Right lobe of liver (tissue), 6 donors: ENCODE data around the gene RBM4. TPM values are rescaled to one million over a fixed set of nuclear protein-coding genes. Genes with fewer than 3 reads are reported as not detected.

Experiments used
- ATAC-seq, 4 donors: fragments of 200-7000 bp; cut with Tn5 transposase; one replicate each; pipeline ENCODE4 v1.9.1; 2020; ENCODE audit warnings: mild to moderate bottlenecking in 4 of 4, moderate library complexity in 4 of 4
- DNase-seq, 3 donors: peaks; one replicate each; pipeline ENCODE4 v3.0.0-alpha.2; 2020
- H3K27ac ChIP-seq, 3 donors: fragments of 200-600 bp; one replicate each; pipeline ENCODE4 v1.8.0; 2022
- H3K27me3 ChIP-seq, 2 donors: fragments of 200-600 bp; one replicate each; pipeline ENCODE4 v1.8.0; 2022
- H3K36me3 ChIP-seq, 4 donors: fragments of 200-600 bp; sonication (generic) in 1 of 4; one replicate each; pipeline versions ENCODE4 v1.5.1 to v1.8.0; 2017 to 2022; ENCODE audit warnings: control low read depth in 1 of 4
- H3K4me1 ChIP-seq, 4 donors: fragments of 200-600 bp; sonication (generic) in 1 of 4; one replicate each; pipeline versions ENCODE4 v1.5.1 to v1.8.0; 2017 to 2022; ENCODE audit warnings: control low read depth in 1 of 4
- H3K4me3 ChIP-seq, 3 donors: fragments of 200-600 bp; one replicate each; pipeline ENCODE4 v1.8.0; 2022
- H3K9me3 ChIP-seq, 4 donors: fragments of 200-600 bp; sonication (generic) in 1 of 4; one replicate each; pipeline versions ENCODE4 v1.5.1 to v1.8.0; 2017 to 2022; ENCODE audit warnings: control low read depth in 1 of 4
- POLR2A ChIP-seq: fragments of 450-650 bp; IDR thresholded peaks from one replicate; pipeline ENCODE4 v1.6.1; 2017; ENCODE audit warnings: antibody characterized with exemption, mild to moderate bottlenecking
- WGBS: methylation state at CpG from one replicate; pipeline ENCODE4 v1.1.6; 2018; ENCODE audit warnings: low coverage, low lambda C conversion rate; ENCODE audit not compliant: insufficient coverage; ENCODE audit errors: missing lambda C conversion rate; 5-methylcytosine and 5-hydroxymethylcytosine counted together
- intact Hi-C, 2 donors: fragments of 100-400 bp; cut with DNase I; formaldehyde crosslinking; loops; one replicate each; pipeline versions ENCODE4 v1.11.2 to v1.14.1; 2022
- total RNA-seq, 6 experiments: library from RNA; depleted of rRNA in 2 of 6; stranded (reverse); fragments of >200 nt in 2 of 6; fragmentation: NEBNext Ultra II Directional in 3 of 6; extraction: Animal tissue kit (Norgen Biotek cat#: 25700) in 3 of 6; gene quantifications; one replicate each; pipeline versions ENCODE4 v1.1.0 to v1.2.4, GENCODE V29; 2016 to 2023
- TF ChIP-seq, protein P1 (sequence below), 4 donors: fragments of 200-600 bp in 3 of 4; fragments of 450-650 bp in 1 of 4; IDR thresholded peaks; one replicate each; pipeline versions ENCODE4 v1.5.1 to v1.8.0; 2016 to 2022; ENCODE audit warnings: antibody characterized with exemption in 4 of 4, mild to moderate bottlenecking in 2 of 4
- donor health status: DM: no; HTN: yes; CAD: no.
- donor health status: DM: no; HTN: no; CAD: no.
- donor health status: DM: no; HTN: no; CAD: no.
- donor health status: DM: no; HTN: yes; CAD: no.
- donor health status: DM: no; HTN: yes; CAD: no.

The RBM4 gene
- total RNA-seq, 6 experiments from 2014 or later: 40.3 to 57.0 (median 48.4) TPM

DNA sequence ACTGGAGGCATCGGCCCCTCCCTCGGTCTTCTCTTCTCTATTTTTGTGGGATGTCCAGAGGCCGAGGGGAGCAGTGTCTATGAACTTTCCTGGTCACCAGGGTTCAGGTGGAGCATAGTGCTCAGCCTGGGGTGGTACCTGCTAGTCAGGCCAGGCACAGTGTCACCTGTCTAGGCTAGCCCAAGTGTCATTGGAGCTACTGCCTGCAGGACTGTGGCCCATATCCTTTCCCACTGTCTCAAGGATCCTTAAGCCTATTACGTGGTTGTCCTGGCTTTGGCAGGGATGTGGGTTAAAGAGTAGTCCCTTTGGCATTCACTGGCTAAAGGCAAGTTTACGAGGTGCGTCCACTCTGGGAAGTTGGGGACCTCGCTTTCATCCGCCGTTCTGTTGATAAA, 12.8 kb upstream of the RBM4 start:
- Histone ChIP-seq H3K36me3 (peaks cover 12 to 65% (median 39%) of the 10 kb centered on the region in 4 donors), H3K4me1 (peaks cover 0 to 27% (median 9%) of the 10 kb centered on the region in 4 donors), H3K4me3 (no peak overlapping the region), H3K9me3 (no peaks in the 10 kb centered on the region), H3K27ac (no peak overlapping the region), H3K27me3 (no peaks in the 10 kb centered on the region)
- no peak for DNase-seq
- 91% methylated on average over 6 of the region's 9 CpGs for WGBS
- TF ChIP-seq, protein P1, sequence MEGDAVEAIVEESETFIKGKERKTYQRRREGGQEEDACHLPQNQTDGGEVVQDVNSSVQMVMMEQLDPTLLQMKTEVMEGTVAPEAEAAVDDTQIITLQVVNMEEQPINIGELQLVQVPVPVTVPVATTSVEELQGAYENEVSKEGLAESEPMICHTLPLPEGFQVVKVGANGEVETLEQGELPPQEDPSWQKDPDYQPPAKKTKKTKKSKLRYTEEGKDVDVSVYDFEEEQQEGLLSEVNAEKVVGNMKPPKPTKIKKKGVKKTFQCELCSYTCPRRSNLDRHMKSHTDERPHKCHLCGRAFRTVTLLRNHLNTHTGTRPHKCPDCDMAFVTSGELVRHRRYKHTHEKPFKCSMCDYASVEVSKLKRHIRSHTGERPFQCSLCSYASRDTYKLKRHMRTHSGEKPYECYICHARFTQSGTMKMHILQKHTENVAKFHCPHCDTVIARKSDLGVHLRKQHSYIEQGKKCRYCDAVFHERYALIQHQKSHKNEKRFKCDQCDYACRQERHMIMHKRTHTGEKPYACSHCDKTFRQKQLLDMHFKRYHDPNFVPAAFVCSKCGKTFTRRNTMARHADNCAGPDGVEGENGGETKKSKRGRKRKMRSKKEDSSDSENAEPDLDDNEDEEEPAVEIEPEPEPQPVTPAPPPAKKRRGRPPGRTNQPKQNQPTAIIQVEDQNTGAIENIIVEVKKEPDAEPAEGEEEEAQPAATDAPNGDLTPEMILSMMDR (IDR thresholded peaks at IDR 0.05): no peak
- TF ChIP-seq POLR2A: no peak
- peak in 1 of 4 donors; percentile 5 for ATAC-seq
- intact Hi-C loops: no loop called here

DNA sequence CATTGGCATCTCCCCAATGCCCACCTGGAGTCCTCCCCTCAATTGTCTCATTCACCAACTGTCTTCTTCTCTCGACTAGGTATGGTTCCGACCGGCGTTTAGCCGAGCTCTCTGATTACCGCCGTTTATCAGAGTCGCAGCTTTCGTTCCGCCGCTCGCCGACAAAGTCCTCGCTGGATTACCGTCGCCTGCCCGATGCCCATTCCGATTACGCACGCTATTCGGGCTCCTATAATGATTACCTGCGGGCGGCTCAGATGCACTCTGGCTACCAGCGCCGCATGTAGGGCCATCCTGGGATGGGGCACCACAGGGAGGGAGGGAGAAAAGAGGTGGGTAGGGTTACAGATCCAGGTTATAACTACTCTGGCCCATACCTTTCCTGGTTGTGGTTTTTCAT, 12.1 kb upstream of the RBM4 start:
- no peak overlapping the region for H3K27ac ChIP-seq

DNA sequence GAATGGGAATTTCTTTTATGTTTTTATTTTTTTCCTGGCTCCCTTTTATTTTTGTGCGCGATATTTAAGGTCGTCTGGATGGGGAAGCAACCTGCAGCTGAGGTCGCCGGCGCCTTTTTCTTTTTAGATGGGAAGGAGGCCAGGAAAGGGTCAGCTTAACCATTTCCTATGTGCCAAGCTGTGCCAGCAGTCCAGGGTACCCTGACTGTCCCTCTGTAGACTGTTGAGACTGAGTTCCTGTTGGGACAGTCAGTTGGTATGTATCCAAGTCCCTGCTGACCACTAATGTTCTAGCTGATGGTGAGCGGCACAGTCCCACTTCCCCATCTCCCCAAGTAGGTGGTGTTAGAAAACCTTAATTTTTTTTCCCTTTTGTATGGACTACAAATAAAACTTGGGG, 11.6 kb upstream of the RBM4 start:
- no peak for DNase-seq
- H3K36me3 ChIP-seq: peaks cover 12 to 65% (median 39%) of the 10 kb centered on the region in 4 donors
- H3K4me1 ChIP-seq: peaks cover 0 to 16% (median 3%) of the 10 kb centered on the region in 4 donors
- no peaks in the 10 kb centered on the region for H3K9me3 ChIP-seq
- WGBS: 52% methylated on average over 7 of the region's 7 CpGs
- intact Hi-C loops: no loop called here
- no peaks in the 10 kb centered on the region for H3K27me3 ChIP-seq
- H3K27ac ChIP-seq: no peak overlapping the region
- no peak for TF ChIP-seq POLR2A
- TF ChIP-seq, protein P1 (IDR thresholded peaks at IDR 0.05): no peak
- H3K4me3 ChIP-seq: no peak overlapping the region
- peak in 2 of 4 donors; percentile 27 to 35 for ATAC-seq

More for the DNA sequence above, 12.1 kb upstream of the RBM4 start:
- WGBS: 94% methylated on average over 9 of the region's 25 CpGs
- intact Hi-C loops: no loop called here
- DNase-seq (no peak), ATAC-seq (no peak)
- TF ChIP-seq, protein P1 (IDR thresholded peaks at IDR 0.05): no peak
- no peak for TF ChIP-seq POLR2A
- Histone ChIP-seq H3K36me3 (peaks cover 12 to 65% (median 39%) of the 10 kb centered on the region in 4 donors), H3K4me1 (peaks cover 0 to 20% (median 6%) of the 10 kb centered on the region in 4 donors), H3K27me3 (no peaks in the 10 kb centered on the region), H3K4me3 (no peak overlapping the region), H3K9me3 (no peaks in the 10 kb centered on the region)

DNA sequence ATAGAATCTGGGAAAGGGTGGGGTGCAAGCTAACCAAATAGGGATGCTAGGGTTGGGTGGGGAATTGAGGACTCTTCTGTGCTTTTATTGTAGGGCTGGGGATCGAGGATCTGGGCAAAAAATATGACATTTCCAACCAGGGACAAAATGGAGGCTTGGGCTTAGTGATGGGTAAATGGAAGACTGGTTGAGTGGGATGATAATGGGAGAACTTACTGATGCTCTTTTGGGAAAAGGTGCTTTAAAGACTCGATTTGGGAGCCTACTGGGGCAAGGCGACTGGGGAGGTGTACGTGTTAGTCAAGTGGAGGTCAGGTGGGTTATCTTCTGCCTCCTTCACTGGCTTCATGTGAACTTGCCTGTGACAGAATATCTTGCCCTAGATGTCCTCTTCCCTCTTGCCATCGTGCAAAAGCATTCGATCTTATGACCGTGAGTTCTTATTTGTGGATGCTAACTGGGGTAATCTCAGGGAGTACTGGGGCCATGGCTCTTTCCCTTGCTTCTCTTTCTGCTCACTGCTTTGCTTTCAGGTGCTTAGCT, 10.4 kb upstream of the RBM4 start:
- Histone ChIP-seq H3K4me1 (peaks cover 0 to 4% (median 0%) of the 10 kb centered on the region in 4 donors), H3K27me3 (no peaks in the 10 kb centered on the region), H3K9me3 (no peaks in the 10 kb centered on the region), H3K27ac (no peak overlapping the region), H3K4me3 (no peak overlapping the region), H3K36me3 (peaks cover 12 to 65% (median 40%) of the 10 kb centered on the region in 4 donors)
- intact Hi-C loops: no loop called here
- no peak for TF ChIP-seq POLR2A
- TF ChIP-seq, protein P1 (IDR thresholded peaks at IDR 0.05): no peak
- ATAC-seq (no peak), DNase-seq (no peak)
- 89% methylated on average over 5 of the region's 7 CpGs for WGBS
